GM18517 (cell line): ENCODE data around the gene OR6Q1.
"Not testable (repeated sequence)": the region's sequence is repeated elsewhere in the genome, so short reads cannot be mapped to it uniquely, and the experiment has no call there.

Experiments used
- ATAC-seq: cut with Tn5 transposase; IDR thresholded peaks from one replicate; pipeline ENCODE4 v1.9.1; 2021; ENCODE audit warnings: mild to moderate bottlenecking, moderate library complexity; ENCODE audit not compliant: unreplicated experiment

OR6Q1 gene

GRCh38 chr11:58030653-58031052, at the start of gene OR6Q1:
Gene OR6Q1 (plus strand): TSS chr11:58030953. CDS start chr11:58030953, 0 bp downstream.
- no peak for ATAC-seq

GRCh38 chr11:57981536-57981935, 49.2 kb upstream of the OR6Q1 start:
- no peak for ATAC-seq

- no peak for ATAC-seq
These were observed 48.0 kb upstream of the OR6Q1 start for GRCh38 chr11:57982776-57983175.

- no peak for ATAC-seq
These were observed 47.6 kb upstream of the OR6Q1 start for GRCh38 chr11:57983191-57983590.

DNA sequence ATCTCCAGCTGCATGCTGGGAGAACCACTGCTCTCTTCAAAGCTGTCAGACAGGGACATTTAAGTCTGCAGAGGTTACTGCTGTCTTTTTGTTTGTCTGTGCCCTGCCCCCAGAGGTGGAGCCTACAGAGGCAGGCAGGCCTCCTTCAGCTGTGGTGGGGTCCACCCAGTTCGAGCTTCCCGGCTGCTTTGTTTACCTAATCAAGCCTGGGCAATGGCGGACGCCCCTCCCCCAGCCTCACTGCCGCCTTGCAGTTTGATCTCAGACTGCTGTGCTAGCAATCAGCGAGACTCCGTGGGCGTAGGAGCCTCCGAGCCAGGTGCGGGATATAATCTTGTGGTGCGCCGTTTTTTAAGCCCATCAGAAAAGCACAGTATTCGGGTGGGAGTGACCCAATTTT, 31.2 kb upstream of the OR6Q1 start:
- not testable (repeated sequence) for ATAC-seq

DNA sequence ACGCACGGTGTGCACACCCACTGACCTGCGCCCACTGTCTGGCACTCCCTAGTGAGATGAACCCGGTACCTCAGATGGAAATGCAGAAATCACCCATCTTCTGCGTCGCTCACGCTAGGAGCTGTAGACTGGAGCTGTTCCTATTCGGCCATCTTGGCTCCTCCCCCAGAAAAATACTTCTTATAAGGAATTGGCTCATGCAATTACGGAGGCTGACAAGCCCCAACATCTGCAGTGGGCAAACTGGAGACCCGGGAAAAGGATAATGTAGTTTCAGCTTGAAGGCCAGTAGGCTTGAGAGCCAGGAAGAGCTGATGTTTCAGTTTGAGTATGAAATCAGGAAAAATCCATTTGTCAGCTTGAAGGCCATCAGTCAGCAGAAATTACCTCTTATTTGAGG, 30.7 kb upstream of the OR6Q1 start:
- not testable (repeated sequence) for ATAC-seq

DNA sequence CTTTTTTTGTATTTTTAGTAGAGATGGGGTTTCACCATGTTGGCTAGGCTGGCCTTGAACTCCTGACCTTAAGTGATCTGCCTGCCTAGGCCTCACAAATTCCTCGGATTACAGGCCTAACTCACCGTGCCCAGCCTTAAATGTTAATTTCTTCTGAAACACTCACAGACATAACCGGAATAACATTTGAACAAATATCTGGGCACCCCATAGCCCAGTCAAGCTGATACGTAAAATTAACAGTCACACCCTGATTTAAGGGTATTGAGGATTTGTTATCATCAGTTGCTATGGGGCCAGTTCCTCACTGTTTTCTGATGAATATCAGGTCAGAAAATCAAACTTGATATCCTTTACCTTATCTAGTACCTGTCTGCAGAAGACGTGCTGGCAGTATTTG, 30.1 kb upstream of the OR6Q1 start:
- no peak for ATAC-seq

DNA sequence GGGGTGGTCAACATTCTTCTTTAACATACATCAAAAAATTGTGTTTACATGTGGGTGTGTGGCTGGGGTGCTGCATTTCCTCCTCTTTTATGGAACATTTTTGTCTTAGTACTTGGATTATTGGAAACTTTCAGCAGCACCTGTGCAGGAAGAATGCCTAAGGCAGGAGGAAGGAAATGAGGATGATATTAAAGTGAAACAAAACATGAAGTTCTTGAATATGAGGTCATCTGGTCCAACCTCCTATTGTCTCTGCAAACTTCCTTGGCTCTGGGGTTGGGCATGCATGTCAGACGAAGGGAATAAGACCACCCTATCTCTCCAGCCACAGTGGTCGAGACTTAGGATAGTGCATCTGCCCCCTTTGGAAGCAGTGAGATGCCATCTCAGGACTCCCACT, 27.7 kb upstream of the OR6Q1 start:
- ATAC-seq: no peak

GRCh38 chr11:58003591-58003990, 27.2 kb upstream of the OR6Q1 start:
- no peak for ATAC-seq

GRCh38 chr11:58004664-58005063, 26.1 kb upstream of the OR6Q1 start:
- ATAC-seq: no peak

DNA sequence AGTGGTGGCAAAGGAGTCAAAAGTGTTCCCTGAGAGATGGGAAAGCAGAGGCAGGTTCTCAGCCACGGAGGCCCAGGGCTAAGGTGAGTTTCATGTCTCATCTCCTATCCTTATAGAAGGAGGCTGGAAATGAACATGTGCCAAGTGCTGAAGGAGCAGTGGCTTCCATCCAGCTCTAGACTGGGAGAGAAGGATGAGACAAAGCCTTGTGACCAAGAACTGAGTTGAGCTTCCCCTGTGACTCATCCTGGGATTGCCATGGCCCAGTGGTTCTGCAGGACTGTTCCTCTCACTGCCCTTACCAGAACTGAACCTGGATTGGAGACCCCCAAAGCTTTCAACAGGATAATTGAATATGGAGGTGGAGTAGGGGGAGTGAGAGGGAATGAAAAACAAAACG, 23.8 kb upstream of the OR6Q1 start:
- no peak for ATAC-seq

DNA sequence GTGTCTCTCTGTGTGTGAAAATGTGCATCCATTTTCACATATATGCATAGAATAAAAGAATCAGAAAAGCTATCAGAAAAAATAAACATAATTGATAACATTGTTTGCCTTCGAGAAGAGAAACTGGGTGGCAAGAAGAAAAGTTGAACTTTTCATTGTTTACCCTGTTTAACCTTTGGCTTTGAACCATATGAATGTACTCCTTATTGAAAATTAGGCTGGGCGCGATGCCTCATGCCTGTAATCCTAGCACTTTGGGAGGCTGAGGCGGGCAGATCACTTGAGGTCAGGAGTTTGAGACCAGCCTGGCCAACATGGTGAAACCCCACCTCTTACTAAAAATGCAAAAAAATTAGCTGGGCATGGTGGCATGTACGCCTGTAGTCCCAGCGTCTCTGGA, 19.0 kb upstream of the OR6Q1 start:
- no peak for ATAC-seq

DNA sequence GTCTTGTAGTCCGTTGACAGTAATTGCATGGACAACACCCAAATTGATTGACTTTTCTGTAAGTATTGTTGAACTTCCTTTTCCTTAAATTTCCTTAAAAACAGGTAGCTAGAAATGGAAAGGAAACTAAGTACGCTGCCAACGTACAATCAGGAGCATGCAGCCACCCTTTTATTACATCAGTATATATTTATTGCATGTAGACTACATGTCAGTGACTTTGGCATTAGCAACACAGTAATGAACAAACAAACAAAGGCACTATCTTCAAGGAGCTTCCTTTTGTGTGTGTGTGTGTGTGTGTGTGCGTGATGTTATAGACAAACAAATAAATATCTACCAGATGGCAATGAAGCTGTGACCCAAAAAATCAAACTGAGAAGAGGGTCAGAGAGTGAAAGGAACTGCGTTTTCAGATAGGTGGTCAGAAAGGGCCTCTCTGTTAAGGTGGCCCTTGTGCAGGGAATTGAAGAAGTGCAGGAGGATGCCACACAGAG, 7.3 kb upstream of the OR6Q1 start, which contains the start of gene OR9Q1:
OR9Q1 (plus strand) TSS at position 447 of the 497 bp plus-strand sequence. CDS start 155,564 bp downstream, outside the sequence.
- ATAC-seq: no peak

DNA sequence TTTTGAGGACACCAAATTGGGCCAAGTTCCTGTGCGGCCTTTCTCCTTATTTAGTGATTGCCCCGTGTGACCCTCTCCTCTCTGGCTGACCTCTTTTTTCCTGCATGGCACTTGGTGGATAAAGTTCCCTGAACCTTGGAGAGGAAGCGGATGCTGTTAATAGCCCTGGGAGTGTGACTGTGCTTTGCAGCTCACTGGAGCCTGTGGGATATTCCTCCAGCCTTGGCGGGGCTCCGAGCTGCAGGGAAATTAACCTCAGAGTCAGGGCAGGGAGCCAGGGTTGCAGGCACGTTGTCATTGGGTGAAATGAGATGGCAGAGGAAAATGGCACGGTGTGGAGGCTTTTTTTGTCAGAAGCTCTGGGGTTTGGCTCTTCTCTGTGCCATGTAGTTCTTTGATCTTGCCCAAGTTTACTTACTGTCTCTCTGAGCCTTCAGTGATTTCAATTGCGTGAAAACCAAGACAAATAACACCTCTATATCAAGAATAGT, 6.1 kb upstream of the OR6Q1 start:
- no peak for ATAC-seq

DNA sequence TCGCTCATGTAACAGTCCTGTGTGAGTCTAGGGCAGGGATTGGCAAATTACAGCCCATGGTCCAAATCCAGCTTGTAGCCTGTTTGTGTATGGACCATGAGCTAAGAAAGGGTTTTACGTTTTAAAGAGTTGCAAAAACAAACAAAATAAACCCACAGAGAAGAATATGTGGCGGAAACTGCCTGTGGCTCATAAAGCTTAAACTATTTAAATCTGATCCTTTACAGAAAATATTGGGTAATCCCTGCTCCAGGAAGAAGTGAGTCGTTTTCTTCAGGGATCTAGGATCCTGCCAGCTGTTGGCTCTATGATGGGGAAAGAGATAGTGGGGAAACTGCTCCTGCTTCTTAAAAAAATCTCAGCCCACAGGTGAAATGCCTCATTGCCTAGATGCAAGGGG, 3.4 kb upstream of the OR6Q1 start:
- no peak for ATAC-seq

GRCh38 chr11:58028687-58029411, 1.9 kb upstream of the OR6Q1 start:
- no peak for ATAC-seq

GRCh38 chr11:58034471-58034870, 3.7 kb downstream of the OR6Q1 start:
- ATAC-seq: no peak

DNA sequence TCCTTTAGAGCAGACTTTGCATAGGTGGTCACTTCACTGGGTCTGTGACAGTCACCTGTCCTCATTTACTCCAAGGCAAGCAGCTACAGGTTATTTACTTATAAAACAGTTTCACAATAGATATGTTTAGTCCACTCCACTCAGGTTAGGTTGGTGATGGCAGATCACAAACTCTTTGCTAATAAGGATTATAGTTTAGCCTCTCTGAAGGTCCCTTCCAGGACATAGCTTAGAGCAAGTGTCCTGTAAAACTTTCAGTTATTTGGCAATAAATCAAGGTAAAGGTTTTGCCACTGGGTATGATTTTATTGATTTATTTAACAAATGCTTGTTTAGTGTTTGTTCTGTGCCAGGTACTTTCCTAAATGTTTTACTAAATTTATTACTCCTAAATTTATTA, 8.8 kb downstream of the OR6Q1 start:
- ATAC-seq: no peak

DNA sequence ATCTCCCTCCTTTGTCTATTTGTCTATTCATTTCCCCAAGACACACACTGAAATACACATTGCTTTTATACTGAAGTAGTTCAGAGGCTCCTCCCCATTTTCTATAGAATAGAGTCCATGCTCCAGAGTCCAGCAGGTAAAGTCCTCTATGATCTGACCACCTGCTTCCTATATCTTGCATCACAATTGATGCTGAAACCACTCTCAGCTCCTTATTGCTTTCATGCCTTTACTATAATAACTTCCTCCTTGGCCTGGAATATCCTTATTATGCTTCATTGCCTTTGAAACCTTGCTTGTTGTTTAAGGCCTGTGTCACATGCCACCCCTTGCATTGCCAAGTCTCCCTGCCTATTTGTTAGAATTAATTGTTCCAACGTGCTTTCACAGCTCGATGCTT, 12.6 kb downstream of the OR6Q1 start:
- ATAC-seq: no peak

- ATAC-seq: no peak
These were observed 15.5 kb downstream of the OR6Q1 start for GRCh38 chr11:58046231-58046630.

DNA sequence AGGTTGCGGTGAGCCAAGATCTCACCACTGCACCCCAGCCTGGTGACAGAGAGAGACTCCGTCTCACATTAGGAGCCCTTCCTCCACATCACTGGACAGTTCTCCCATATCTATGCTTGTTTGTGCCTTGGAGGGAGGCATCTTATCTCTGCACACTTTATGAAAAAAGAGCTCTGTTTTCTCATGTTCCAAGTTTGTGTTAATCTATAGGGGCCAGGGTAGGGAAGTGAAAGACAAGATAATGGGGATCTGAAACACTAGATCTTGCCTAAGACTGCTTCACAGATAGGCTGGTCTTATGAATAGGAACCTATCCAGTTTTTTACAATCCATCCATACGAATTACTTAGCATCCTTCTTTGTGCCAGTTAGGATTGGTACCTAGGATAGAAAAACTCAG, 17.1 kb downstream of the OR6Q1 start:
- no peak for ATAC-seq

GRCh38 chr11:58055806-58056401, 25.2 kb downstream of the OR6Q1 start:
- ATAC-seq: no peak
